Karpas-422 (cell line): Measurements from ENCODE around the gene MAPRE2. TPM values are rescaled to one million over a fixed set of nuclear protein-coding genes. Genes with fewer than 3 reads are reported as not detected.

Experiments used
- DNase-seq: peaks from one replicate; pipeline ENCODE4 v3.0.0-alpha.2; 2015
- H2AFZ ChIP-seq: fragments of 200-600 bp; sonication (generic); 2 replicates; pipeline ENCODE4 v1.6.1; 2014; ENCODE audit warnings: antibody characterized with exemption, low read length, mixed read lengths
- H3K27ac ChIP-seq: fragments of 200-600 bp; sonication (generic); 2 replicates; pipeline ENCODE4 v1.5.1; 2014; ENCODE audit warnings: mild to moderate bottlenecking, low read length, moderate library complexity
- H3K27me3 ChIP-seq: fragments of 200-600 bp; sonication (generic); 2 replicates; pipeline ENCODE4 v1.6.1; 2014; ENCODE audit warnings: low read length, mixed read lengths
- H3K36me3 ChIP-seq: fragments of 200-600 bp; sonication (generic); 2 replicates; pipeline ENCODE4 v1.6.1; 2014; ENCODE audit warnings: low read length, mixed read lengths; ENCODE audit not compliant: insufficient read depth
- H3K4me1 ChIP-seq: fragments of 200-600 bp; sonication (generic); 2 replicates; pipeline ENCODE4 v1.6.1; 2014; ENCODE audit warnings: mild to moderate bottlenecking, low read length, mixed read lengths
- H3K4me2 ChIP-seq: fragments of 200-600 bp; sonication (generic); 2 replicates; pipeline ENCODE4 v1.6.1; 2014; ENCODE audit warnings: low read length, low read depth, mild to moderate bottlenecking; ENCODE audit not compliant: poor library complexity, severe bottlenecking
- H3K4me3 ChIP-seq: fragments of 200-600 bp; sonication (generic); 2 replicates; pipeline ENCODE4 v1.5.1; 2014; ENCODE audit warnings: mild to moderate bottlenecking, antibody characterized with exemption, low read length, mixed read lengths
- H3K79me2 ChIP-seq: fragments of 200-600 bp; sonication (generic); 2 replicates; pipeline ENCODE4 v1.6.1; 2014; ENCODE audit warnings: mild to moderate bottlenecking, low read length, mixed read lengths
- H3K9ac ChIP-seq: fragments of 200-600 bp; sonication (generic); 2 replicates; pipeline ENCODE4 v1.6.0; 2014; ENCODE audit warnings: low read length
- H3K9me2 ChIP-seq: fragments of 200-600 bp; sonication (generic), shearing (Covaris generic); replicated peaks from 2 replicates; pipeline ENCODE4 v1.6.0; 2014; ENCODE audit warnings: mild to moderate bottlenecking, low read length, moderate library complexity; ENCODE audit not compliant: insufficient read depth
- H3K9me3 ChIP-seq: fragments of 300-700, 200-600 bp; sonication (generic); 2 replicates; pipeline ENCODE4 v1.6.1; 2014; ENCODE audit warnings: low read length, mixed read lengths
- H4K20me1 ChIP-seq: fragments of 200-600 bp; sonication (generic); 2 replicates; pipeline ENCODE4 v1.6.1; 2014; ENCODE audit warnings: mild to moderate bottlenecking, antibody characterized with exemption, low read length, low read depth; ENCODE audit not compliant: insufficient read depth
- total RNA-seq: library from RNA; depleted of rRNA; stranded (reverse); fragments of >200 nt; shearing (Covaris generic); gene quantifications from 2 replicates; pipeline ENCODE4 v1.2.3, GENCODE V29; 2014; ENCODE audit warnings: low replicate concordance

Gene MAPRE2
- total RNA-seq, 1 experiment from 2014 or later: 267 TPM

DNA sequence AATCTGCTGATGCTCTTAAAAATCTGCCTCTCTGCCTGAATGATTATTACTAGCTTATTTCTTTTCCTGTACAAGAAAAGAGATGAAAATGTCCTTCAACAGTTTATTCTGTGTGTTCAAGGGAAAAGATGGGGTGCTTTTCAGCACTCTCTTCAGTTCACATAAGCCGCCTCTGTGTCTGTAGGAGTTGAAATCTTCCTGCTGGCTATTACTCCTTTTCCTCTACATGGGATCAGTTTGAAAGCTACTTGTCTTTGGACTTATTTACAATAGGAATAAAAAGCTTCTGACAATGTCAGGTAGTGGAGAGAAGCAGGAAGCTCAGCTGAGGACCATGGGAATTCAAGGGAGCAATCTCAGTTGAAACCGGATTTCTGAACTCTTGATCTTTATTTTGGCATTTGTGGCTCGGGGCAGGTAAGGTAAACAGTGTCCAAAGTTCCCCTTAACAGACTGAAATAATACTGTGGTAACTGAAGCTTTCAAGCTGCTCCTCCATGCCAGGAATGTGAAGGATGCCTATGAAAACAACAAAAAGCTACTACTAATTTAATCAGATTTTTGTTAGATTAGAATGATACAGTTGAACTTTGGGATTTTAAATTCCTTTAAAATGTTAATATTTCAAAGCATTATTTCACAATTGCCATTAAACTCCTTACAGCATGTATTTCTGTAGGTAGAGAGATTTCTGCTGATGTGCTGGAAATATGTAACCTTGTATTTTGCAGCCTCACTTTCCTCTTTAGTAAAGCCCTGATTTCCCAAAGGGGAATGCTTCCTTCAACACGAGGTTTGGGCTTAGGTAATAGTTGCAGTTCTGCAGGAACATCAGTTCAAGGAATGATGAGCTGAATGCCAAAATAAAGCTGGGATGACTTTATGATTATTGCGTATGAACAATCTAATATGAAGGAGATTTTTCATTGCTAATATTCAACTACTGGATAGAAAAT, 43.6 kb downstream of the MAPRE2 start:
- Histone ChIP-seq H3K27me3 (no peaks in the 10 kb centered on the region), H3K4me1 (peaks cover 40% of the 10 kb centered on the region), H3K9me2 (no peaks in the 10 kb centered on the region), H2AFZ (no peak overlapping the region), H3K4me2 (peak overlapping the region; percentile 4), H3K4me3 (no peak overlapping the region), H3K9me3 (no peaks in the 10 kb centered on the region), H3K79me2 (peaks cover 95% of the 10 kb centered on the region), H3K27ac (peak overlapping the region; percentile 27), H3K9ac (no peak overlapping the region), H3K36me3 (peaks cover 42% of the 10 kb centered on the region), H4K20me1 (peaks cover 16% of the 10 kb centered on the region)
- DNase-seq: no peak

DNA sequence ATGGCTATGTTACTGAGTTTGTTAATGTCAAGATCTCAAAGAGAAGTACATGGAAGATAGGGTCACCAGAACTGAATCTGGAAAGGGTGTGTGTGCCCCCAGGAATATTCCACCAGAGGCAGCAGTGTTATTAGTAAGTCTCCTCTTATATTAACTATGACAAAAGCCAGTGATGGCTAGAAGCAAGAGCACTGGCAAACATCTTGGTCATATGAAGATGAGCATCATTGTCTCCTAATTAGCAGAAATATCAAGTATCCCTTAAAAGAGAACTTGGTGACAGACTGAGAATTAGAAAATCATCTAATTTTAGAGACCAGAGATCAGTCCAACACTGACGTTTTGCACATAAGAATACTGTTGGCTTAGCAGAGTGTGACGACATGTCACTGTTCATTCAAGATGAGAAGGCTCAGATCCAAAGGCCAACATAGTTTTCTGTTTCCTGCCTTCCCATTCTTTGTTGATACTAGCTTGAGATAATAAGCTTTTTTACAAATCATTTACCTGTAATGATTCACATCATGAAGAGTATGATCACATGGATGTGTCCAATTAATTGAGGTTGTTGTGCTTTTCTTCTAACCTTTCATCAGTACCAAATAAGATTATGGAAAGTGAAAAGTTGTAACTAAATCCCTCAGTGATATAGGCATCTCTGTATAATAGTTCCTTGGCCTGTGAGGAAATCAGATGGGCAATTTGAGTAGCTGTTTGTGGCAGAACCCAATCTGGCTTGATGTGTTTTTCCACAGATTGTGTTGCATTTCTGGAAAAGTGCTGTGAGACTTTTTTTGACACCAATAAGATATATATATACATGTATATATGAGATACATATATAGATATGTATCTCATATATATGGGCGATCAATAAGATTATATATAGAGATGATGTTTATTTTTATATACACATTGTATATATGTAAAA, 44.5 kb downstream of the MAPRE2 start:
- no peak overlapping the region for H3K9ac ChIP-seq
- DNase-seq: no peak
- peaks cover 94% of the 10 kb centered on the region for H3K79me2 ChIP-seq
- peak overlapping the region; percentile 27 for H3K27ac ChIP-seq
- H4K20me1 ChIP-seq: peaks cover 21% of the 10 kb centered on the region
- no peak overlapping the region for H2AFZ ChIP-seq
- no peaks in the 10 kb centered on the region for H3K27me3 ChIP-seq
- no peak overlapping the region for H3K4me2 ChIP-seq
- no peak overlapping the region for H3K4me3 ChIP-seq
- peaks cover 35% of the 10 kb centered on the region for H3K4me1 ChIP-seq
- H3K9me2 ChIP-seq: no peaks in the 10 kb centered on the region
- peaks cover 38% of the 10 kb centered on the region for H3K36me3 ChIP-seq
- H3K9me3 ChIP-seq: no peaks in the 10 kb centered on the region

GRCh38 chr18:35086704-35087103, 45.5 kb downstream of the MAPRE2 start:
- no peak for DNase-seq
- no peak overlapping the region for H3K9ac ChIP-seq
- peaks cover 31% of the 10 kb centered on the region for H3K36me3 ChIP-seq
- H3K27me3 ChIP-seq: no peaks in the 10 kb centered on the region
- H3K9me2 ChIP-seq: no peaks in the 10 kb centered on the region
- no peak overlapping the region for H3K4me3 ChIP-seq
- H4K20me1 ChIP-seq: peaks cover 14% of the 10 kb centered on the region
- peaks cover 25% of the 10 kb centered on the region for H3K4me1 ChIP-seq
- H2AFZ ChIP-seq: no peak overlapping the region
- H3K27ac ChIP-seq: no peak overlapping the region
- peaks cover 94% of the 10 kb centered on the region for H3K79me2 ChIP-seq
- H3K4me2 ChIP-seq: no peak overlapping the region
- H3K9me3 ChIP-seq: no peaks in the 10 kb centered on the region

DNA sequence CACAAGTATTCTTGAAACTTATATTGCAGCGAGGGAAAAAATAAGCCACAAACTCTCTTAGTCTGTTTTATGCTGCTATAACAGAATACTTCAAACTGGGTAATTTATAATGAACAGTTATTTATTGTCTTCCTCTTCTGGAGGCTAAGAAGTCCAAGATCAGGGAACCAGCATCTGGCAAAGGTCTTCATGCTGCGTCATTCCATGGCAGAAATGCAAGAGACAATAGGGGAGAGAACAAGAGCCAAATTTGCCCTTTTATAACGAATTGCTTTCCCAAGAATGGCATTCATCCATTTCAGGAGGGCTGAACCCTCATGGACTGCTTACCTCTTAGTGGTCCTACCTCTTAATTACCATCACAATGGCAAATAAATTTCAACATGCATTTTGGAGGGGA, 46.5 kb downstream of the MAPRE2 start:
- Histone ChIP-seq H3K27ac (no peak overlapping the region), H3K9me3 (no peaks in the 10 kb centered on the region), H2AFZ (no peak overlapping the region), H3K4me3 (no peak overlapping the region), H3K27me3 (no peaks in the 10 kb centered on the region), H3K36me3 (peaks cover 27% of the 10 kb centered on the region), H3K9me2 (no peaks in the 10 kb centered on the region), H3K4me2 (no peak overlapping the region), H3K79me2 (peaks cover 96% of the 10 kb centered on the region), H4K20me1 (peaks cover 10% of the 10 kb centered on the region; the same call in 1 of the 2 replicates), H3K4me1 (peaks cover 21% of the 10 kb centered on the region), H3K9ac (no peak overlapping the region)
- no peak for DNase-seq

GRCh38 chr18:35088921-35089320, 47.7 kb downstream of the MAPRE2 start:
- Histone ChIP-seq H3K9me2 (no peaks in the 10 kb centered on the region), H4K20me1 (peaks cover 10% of the 10 kb centered on the region; the same call in 1 of the 2 replicates), H3K4me2 (no peak overlapping the region), H3K27me3 (no peaks in the 10 kb centered on the region), H3K9ac (no peak overlapping the region), H2AFZ (no peak overlapping the region), H3K27ac (no peak overlapping the region; the same call in 1 of the 2 replicates), H3K36me3 (peaks cover 22% of the 10 kb centered on the region), H3K9me3 (no peaks in the 10 kb centered on the region), H3K79me2 (peaks cover 96% of the 10 kb centered on the region), H3K4me3 (no peak overlapping the region), H3K4me1 (peaks cover 15% of the 10 kb centered on the region)
- DNase-seq: no peak

- H3K79me2 ChIP-seq: peaks cover 98% of the 10 kb centered on the region
- H3K27me3 ChIP-seq: no peaks in the 10 kb centered on the region
- no peaks in the 10 kb centered on the region for H3K9me2 ChIP-seq
- H3K4me2 ChIP-seq: no peak overlapping the region
- peaks cover 22% of the 10 kb centered on the region for H3K36me3 ChIP-seq
- H3K9ac ChIP-seq: no peak overlapping the region
- peaks cover 10% of the 10 kb centered on the region; the same call in 1 of the 2 replicates for H4K20me1 ChIP-seq
- no peak for DNase-seq
- H3K27ac ChIP-seq: no peak overlapping the region
- H2AFZ ChIP-seq: no peak overlapping the region
- no peak overlapping the region for H3K4me3 ChIP-seq
- H3K9me3 ChIP-seq: no peaks in the 10 kb centered on the region
- H3K4me1 ChIP-seq: peaks cover 13% of the 10 kb centered on the region
Measured at GRCh38 chr18:35089382-35089781, 48.2 kb downstream of the MAPRE2 start.

DNA sequence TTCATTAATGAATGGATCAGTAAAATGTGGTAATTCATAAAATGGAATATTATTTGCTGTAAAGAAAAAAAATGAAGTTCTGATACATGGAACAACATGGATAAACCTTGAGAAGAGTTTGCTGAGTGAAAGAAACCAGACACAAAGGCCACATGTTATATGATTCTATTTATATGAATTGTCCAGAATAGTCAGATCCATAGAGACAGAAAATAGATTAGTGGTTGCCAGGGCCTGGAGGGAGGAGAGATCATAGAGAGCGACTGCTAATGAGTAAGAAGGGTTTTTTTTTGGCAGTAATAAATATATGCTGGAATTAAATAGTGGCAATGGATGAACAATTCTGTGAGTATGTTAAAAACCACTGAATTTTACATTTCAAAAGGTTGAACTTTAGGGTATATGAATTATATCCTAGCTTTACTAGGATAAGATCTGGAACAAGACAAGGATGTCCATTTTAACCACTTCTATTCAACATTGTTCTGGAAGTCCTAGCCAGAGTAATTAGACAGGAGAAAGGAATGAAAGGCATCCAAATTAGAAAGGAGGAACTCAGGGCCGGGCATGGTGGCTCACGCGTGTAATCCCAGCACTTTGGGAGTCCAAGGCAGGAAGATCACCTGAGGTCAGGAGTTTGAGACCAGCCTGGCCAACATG, 48.8 kb downstream of the MAPRE2 start:
- Histone ChIP-seq H3K79me2 (peaks cover 98% of the 10 kb centered on the region), H4K20me1 (peaks cover 10% of the 10 kb centered on the region; the same call in 1 of the 2 replicates), H3K9me2 (no peaks in the 10 kb centered on the region), H3K9me3 (no peaks in the 10 kb centered on the region), H3K4me3 (no peak overlapping the region), H3K36me3 (peaks cover 22% of the 10 kb centered on the region), H2AFZ (no peak overlapping the region), H3K9ac (no peak overlapping the region), H3K4me2 (no peak overlapping the region), H3K27me3 (no peaks in the 10 kb centered on the region), H3K27ac (no peak overlapping the region), H3K4me1 (peaks cover 7% of the 10 kb centered on the region)
- DNase-seq: no peak
